Parathyroid adenoma (tissue), 2 donors: Measurements from ENCODE around the gene SH2D7.

Experiments
- H2AFZ ChIP-seq: fragments of 300-600 bp; sonication (generic); one replicate; pipeline ENCODE4 v1.7.0; 2017; ENCODE audit warnings: antibody characterized with exemption, mild to moderate bottlenecking
- H3K27ac ChIP-seq: fragments of 300-600 bp; sonication (generic); one replicate; pipeline ENCODE4 v1.7.0; 2017
- H3K27me3 ChIP-seq: fragments of 300-600 bp; sonication (generic); one replicate; pipeline ENCODE4 v1.7.0; 2017; ENCODE audit warnings: low read length; ENCODE audit not compliant: control insufficient read depth, insufficient read depth
- H3K36me3 ChIP-seq: fragments of 300-600 bp; sonication (generic); one replicate; pipeline ENCODE4 v1.7.0; 2017; ENCODE audit warnings: low read length; ENCODE audit not compliant: control insufficient read depth, insufficient read depth
- H3K4me1 ChIP-seq: fragments of 300-600 bp; sonication (generic); one replicate; pipeline ENCODE4 v1.7.0; 2017; ENCODE audit warnings: control low read depth
- H3K4me2 ChIP-seq: fragments of 300-600 bp; sonication (generic); one replicate; pipeline ENCODE4 v1.7.0; 2017; ENCODE audit warnings: low read length
- H3K4me3 ChIP-seq: fragments of 300-600 bp; sonication (generic); one replicate; pipeline ENCODE4 v1.7.0; 2017; ENCODE audit warnings: low read depth, low read length
- H3K79me2 ChIP-seq: fragments of 300-600 bp; sonication (generic); one replicate; pipeline ENCODE4 v1.7.0; 2017; ENCODE audit warnings: control low read depth
- H3K9ac ChIP-seq: fragments of 300-600 bp; sonication (generic); one replicate; pipeline ENCODE4 v1.7.0; 2017; ENCODE audit warnings: mild to moderate bottlenecking
- H3K9me3 ChIP-seq: fragments of 300-600 bp; sonication (generic); one replicate; pipeline ENCODE4 v1.7.0; 2017; ENCODE audit warnings: low read length; ENCODE audit not compliant: control insufficient read depth
- TF ChIP-seq, protein P1 (sequence below): fragments of 300-600 bp; sonication (generic); IDR thresholded peaks from one replicate; pipeline ENCODE4 v1.7.0; 2017; ENCODE audit warnings: antibody characterized with exemption, mild to moderate bottlenecking
- donor health status: primary hyperparathyroidism.

Gene SH2D7

DNA sequence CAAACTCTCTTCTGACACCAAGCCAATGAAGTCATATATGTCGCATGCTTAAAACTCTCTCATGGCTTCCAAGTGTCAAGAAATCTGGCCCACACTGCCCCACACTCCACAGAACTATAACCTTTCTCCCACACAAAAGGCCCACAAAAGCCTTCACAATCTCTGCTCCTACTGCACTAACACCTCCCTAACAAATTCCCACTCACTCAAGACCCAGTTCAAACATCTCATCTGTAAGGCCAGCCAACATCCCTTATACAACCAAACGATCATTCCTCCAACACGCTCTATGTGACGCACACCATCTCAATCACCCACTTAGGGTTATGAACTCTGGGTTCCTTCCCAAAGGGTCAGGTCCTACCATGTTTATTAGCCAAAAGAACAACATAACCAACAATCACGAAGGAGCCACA lies 28.4 kb upstream of the SH2D7 start:
- Histone ChIP-seq H3K4me2 (no peak overlapping the region), H3K27ac (peak overlapping the region; percentile 64), H3K9me3 (no peaks in the 10 kb centered on the region), H3K36me3 (no peaks in the 10 kb centered on the region), H3K4me1 (peaks cover 34% of the 10 kb centered on the region), H3K27me3 (no peaks in the 10 kb centered on the region), H3K4me3 (no peak overlapping the region), H3K9ac (no peak overlapping the region), H2AFZ (no peak overlapping the region), H3K79me2 (peaks cover 20% of the 10 kb centered on the region)
- TF ChIP-seq, protein P1, sequence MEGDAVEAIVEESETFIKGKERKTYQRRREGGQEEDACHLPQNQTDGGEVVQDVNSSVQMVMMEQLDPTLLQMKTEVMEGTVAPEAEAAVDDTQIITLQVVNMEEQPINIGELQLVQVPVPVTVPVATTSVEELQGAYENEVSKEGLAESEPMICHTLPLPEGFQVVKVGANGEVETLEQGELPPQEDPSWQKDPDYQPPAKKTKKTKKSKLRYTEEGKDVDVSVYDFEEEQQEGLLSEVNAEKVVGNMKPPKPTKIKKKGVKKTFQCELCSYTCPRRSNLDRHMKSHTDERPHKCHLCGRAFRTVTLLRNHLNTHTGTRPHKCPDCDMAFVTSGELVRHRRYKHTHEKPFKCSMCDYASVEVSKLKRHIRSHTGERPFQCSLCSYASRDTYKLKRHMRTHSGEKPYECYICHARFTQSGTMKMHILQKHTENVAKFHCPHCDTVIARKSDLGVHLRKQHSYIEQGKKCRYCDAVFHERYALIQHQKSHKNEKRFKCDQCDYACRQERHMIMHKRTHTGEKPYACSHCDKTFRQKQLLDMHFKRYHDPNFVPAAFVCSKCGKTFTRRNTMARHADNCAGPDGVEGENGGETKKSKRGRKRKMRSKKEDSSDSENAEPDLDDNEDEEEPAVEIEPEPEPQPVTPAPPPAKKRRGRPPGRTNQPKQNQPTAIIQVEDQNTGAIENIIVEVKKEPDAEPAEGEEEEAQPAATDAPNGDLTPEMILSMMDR: no peak

DNA sequence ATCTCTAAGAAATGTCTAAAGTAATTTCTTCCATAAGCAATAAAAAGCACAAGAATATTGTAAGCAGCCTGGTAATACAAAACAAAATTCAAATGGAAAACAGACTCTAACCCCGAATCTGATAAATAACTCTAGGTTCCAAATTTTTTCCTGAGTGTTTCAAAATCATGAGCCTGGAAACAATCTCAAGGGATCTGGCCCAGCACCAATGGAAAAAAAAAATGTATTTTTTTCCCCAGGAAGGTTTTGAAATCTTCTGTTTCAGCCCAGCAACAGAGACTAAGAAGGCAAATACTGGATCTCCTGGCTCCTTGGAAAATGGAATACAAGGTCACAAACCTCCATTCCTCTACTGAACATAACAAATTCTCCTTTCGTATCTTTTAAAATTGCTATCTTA lies 27.8 kb upstream of the SH2D7 start:
- H3K4me2 ChIP-seq: no peak overlapping the region
- H3K4me3 ChIP-seq: no peak overlapping the region
- H3K27ac ChIP-seq: peak overlapping the region; percentile 64
- no peak overlapping the region for H2AFZ ChIP-seq
- no peaks in the 10 kb centered on the region for H3K9me3 ChIP-seq
- H3K36me3 ChIP-seq: no peaks in the 10 kb centered on the region
- H3K27me3 ChIP-seq: no peaks in the 10 kb centered on the region
- peaks cover 17% of the 10 kb centered on the region for H3K79me2 ChIP-seq
- TF ChIP-seq, protein P1: no peak
- peaks cover 40% of the 10 kb centered on the region for H3K4me1 ChIP-seq
- no peak overlapping the region for H3K9ac ChIP-seq

DNA sequence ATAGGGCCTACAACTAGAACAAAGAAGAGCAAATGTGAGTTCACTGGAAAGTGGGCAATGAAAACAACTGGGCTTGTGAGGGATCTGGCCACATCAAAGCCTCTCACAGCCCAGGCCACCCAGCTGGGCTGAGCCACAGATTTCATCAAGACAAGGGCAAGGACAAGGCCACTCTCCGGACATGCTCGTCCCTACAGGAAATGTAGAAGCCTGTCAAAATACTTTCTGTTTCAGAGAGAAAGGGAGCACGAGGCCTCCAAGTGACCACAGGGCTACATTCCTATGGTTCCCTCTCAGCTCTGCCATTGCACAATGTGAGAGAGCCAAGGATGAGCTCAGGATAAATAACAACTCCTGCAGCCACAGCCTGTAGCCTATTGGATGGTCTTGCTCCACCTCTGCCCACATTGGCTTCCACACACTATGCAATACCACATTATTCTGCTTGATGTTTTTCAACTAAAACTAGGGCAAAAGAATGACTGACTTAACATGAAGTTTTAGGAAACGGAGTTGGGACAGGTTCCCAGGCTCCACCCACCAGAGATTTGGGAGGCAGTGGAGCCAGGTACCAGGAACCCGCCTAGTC lies 27.0 kb upstream of the SH2D7 start:
- Histone ChIP-seq H3K9me3 (no peaks in the 10 kb centered on the region), H2AFZ (no peak overlapping the region), H3K36me3 (no peaks in the 10 kb centered on the region), H3K4me3 (no peak overlapping the region), H3K27me3 (no peaks in the 10 kb centered on the region), H3K9ac (no peak overlapping the region), H3K79me2 (peaks cover 10% of the 10 kb centered on the region), H3K27ac (peak overlapping the region; percentile 64), H3K4me2 (no peak overlapping the region), H3K4me1 (peaks cover 48% of the 10 kb centered on the region)
- TF ChIP-seq, protein P1: no peak

DNA sequence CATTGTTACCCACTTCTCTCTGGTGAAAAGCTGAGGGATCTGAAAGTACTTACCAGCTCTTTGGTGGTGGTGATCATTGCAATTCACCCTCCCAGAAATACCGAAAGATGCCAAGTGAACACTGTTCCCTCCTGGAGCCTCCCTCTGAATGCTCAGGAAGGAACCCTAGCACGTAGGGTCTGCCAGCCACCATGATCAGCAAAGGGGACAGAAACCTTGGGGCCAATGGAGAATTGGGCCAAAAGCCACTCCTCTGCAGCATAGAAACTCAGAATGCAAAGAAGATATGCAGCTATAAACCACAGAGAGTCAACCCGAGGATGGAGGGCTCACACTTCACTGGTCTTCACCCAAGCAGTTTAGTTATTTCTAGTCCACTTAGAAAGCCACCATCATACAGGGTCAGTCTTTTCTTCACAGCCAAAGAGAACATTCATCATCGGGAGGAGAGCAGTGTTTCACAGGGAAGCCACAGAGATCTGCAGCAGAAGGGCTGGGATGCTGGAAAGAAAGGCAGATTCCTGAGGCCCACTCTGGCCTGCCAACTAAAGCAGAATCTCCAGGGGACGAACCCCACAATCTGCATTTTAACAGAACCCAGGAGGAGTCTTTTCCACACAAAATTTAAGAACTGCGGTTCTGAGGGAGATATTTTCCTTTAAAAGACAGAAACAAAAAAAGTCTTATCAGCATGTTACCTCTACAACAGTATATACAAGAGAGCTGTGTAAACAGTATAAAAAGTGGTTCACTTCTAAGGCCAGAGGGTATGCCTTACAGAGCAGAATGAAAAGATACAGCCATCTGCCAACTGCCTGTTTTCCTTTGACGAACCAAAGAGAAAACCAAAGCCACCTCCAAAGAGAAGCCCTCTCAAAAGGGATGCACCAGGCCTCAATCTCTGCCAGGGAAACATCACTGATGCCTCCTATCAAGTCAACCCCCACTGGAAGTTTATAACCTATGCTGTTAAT lies 26.1 kb upstream of the SH2D7 start:
- Histone ChIP-seq H2AFZ (no peak overlapping the region), H3K79me2 (peaks cover 10% of the 10 kb centered on the region), H3K4me1 (peaks cover 49% of the 10 kb centered on the region), H3K27me3 (no peaks in the 10 kb centered on the region), H3K36me3 (no peaks in the 10 kb centered on the region), H3K9me3 (no peaks in the 10 kb centered on the region), H3K9ac (no peak overlapping the region), H3K27ac (peak overlapping the region; percentile 64), H3K4me3 (no peak overlapping the region), H3K4me2 (no peak overlapping the region)
- TF ChIP-seq, protein P1: no peak
